Upper lobe of left lung (tissue), 4 donors: ENCODE results near the gene CFAP69.

Experiments used
- POLR2A ChIP-seq, 4 donors: fragments of 450-650 bp; IDR thresholded peaks; one replicate each; pipeline ENCODE4 v1.5.1; 2016 to 2017; ENCODE audit warnings: antibody characterized with exemption in 4 of 4, mild to moderate bottlenecking in 2 of 4
- POLR2AphosphoS5 ChIP-seq, 2 donors: sonication (generic); formaldehyde crosslinking; IDR thresholded peaks; one replicate each; pipeline ENCODE4 v1.5.1; 2017; ENCODE audit warnings: antibody characterized with exemption in 2 of 2
- TF ChIP-seq, protein P1 (sequence below), 6 experiments: fragments of 450-650 bp in 4 of 6; fragments of 200-600 bp in 2 of 6; sonication (generic) in 2 of 6; IDR thresholded peaks; one replicate each; pipeline ENCODE4 v1.5.1; 2016 to 2019; ENCODE audit warnings: antibody characterized with exemption in 6 of 6

DNA sequence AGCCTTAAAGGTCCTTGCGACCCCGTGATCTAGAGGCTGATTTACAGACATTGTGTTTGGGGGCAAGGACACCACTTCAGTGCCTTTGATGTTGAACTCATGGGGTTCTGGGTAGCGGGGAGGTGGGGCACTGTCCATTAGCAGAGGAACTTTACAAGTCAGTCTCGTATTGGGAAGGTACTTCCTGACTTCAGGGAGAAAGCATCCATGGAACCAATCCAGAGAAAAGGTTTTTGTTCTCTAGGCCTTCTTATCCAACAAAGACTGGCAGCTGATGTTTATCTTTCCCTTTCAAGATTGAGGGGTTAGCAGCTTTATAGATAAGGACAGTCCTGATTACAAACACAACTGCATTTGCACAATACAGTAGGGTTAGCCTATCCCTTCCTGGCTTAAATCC lies 104.3 kb downstream of the CFAP69 start:
- TF ChIP-seq, protein P1, sequence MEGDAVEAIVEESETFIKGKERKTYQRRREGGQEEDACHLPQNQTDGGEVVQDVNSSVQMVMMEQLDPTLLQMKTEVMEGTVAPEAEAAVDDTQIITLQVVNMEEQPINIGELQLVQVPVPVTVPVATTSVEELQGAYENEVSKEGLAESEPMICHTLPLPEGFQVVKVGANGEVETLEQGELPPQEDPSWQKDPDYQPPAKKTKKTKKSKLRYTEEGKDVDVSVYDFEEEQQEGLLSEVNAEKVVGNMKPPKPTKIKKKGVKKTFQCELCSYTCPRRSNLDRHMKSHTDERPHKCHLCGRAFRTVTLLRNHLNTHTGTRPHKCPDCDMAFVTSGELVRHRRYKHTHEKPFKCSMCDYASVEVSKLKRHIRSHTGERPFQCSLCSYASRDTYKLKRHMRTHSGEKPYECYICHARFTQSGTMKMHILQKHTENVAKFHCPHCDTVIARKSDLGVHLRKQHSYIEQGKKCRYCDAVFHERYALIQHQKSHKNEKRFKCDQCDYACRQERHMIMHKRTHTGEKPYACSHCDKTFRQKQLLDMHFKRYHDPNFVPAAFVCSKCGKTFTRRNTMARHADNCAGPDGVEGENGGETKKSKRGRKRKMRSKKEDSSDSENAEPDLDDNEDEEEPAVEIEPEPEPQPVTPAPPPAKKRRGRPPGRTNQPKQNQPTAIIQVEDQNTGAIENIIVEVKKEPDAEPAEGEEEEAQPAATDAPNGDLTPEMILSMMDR (IDR thresholded peaks at IDR 0.05) = no peak
- no peak for TF ChIP-seq POLR2AphosphoS5 (IDR thresholded peaks at IDR 0.05)
- no peak for TF ChIP-seq POLR2A (IDR thresholded peaks at IDR 0.05)
